DND-41 (cell line): Measurements from ENCODE around the gene SFTPA2.
A peak's percentile ranks its signal among the peaks of the same experiment; 100 is the strongest.
"Not testable (repeated sequence)": the region's sequence is repeated elsewhere in the genome, so short reads cannot be mapped to it uniquely, and the experiment has no call there.

Experiments used
- ATAC-seq: fragments of 200-7000 bp; cut with Tn5 transposase; 3 replicates; pipeline ENCODE4 v1.9.1; 2021; ENCODE audit warnings: low read depth; ENCODE audit not compliant: insufficient read depth
- DNase-seq: peaks from one replicate; pipeline ENCODE4 v3.0.0-alpha.2; 2020
- H2AFZ ChIP-seq: 2 replicates; pipeline ENCODE4 v1.6.0; 2012; ENCODE audit warnings: low read depth, low read length
- H3K27ac ChIP-seq: 2 replicates; pipeline ENCODE4 v1.5.1; 2012; ENCODE audit warnings: low read length, inconsistent platforms
- H3K27me3 ChIP-seq: fragments of 200-600 bp; sonication (generic); 2 replicates; pipeline ENCODE4 v1.6.0; 2012; ENCODE audit warnings: low read length, mild to moderate bottlenecking, inconsistent platforms; ENCODE audit not compliant: insufficient read depth, poor library complexity
- H3K36me3 ChIP-seq: 2 replicates; pipeline ENCODE4 v1.5.1; 2012; ENCODE audit warnings: low read length, inconsistent platforms; ENCODE audit not compliant: insufficient read depth
- H3K4me1 ChIP-seq: 2 replicates; pipeline ENCODE4 v1.5.1; 2012; ENCODE audit warnings: mild to moderate bottlenecking, low read length; ENCODE audit not compliant: insufficient read depth
- H3K4me2 ChIP-seq: 2 replicates; pipeline ENCODE4 v1.6.0; 2012; ENCODE audit warnings: mild to moderate bottlenecking, moderate library complexity, low read length, inconsistent platforms; ENCODE audit not compliant: insufficient read depth
- H3K4me3 ChIP-seq, 2 experiments: fragments of 200-600 bp in 1 of 2; shearing (Covaris generic) in 1 of 2; 2 replicates each; pipeline ENCODE4 v1.5.1; 2012 to 2016; ENCODE audit warnings: inconsistent platforms in 2 of 2, low read length in 2 of 2, mild to moderate bottlenecking in 2 of 2, low read depth in 1 of 2, moderate library complexity in 1 of 2
- H3K79me2 ChIP-seq: 2 replicates; pipeline ENCODE4 v1.6.0; 2012; ENCODE audit warnings: low read length, inconsistent platforms; ENCODE audit not compliant: insufficient read depth
- H3K9ac ChIP-seq: 2 replicates; pipeline ENCODE4 v1.6.0; 2012; ENCODE audit warnings: low read depth, mild to moderate bottlenecking, inconsistent platforms, low read length, moderate library complexity
- H3K9me3 ChIP-seq: 2 replicates; pipeline ENCODE4 v1.5.1; 2012; ENCODE audit warnings: low read length, moderate library complexity, mild to moderate bottlenecking, inconsistent platforms; ENCODE audit not compliant: insufficient read depth, severe bottlenecking
- H4K20me1 ChIP-seq: 2 replicates; pipeline ENCODE4 v1.6.0; 2012; ENCODE audit warnings: low read length; ENCODE audit not compliant: insufficient read depth

Gene SFTPA2

GRCh38 chr10:79525049-79525710 lies 35.0 kb downstream of the SFTPA2 start:
- not testable (repeated sequence) for H3K27ac ChIP-seq, H3K79me2 ChIP-seq, H4K20me1 ChIP-seq, H3K36me3 ChIP-seq, H3K9ac ChIP-seq, H3K4me1 ChIP-seq, H3K27me3 ChIP-seq, H3K9me3 ChIP-seq, ATAC-seq, DNase-seq, H2AFZ ChIP-seq, H3K4me3 ChIP-seq, H3K4me2 ChIP-seq

GRCh38 chr10:79523157-79523853 lies 36.9 kb downstream of the SFTPA2 start:
- not testable (repeated sequence) for H3K36me3 ChIP-seq, H3K4me3 ChIP-seq, H3K27me3 ChIP-seq, H3K4me1 ChIP-seq, H3K79me2 ChIP-seq, ATAC-seq, DNase-seq, H2AFZ ChIP-seq, H3K27ac ChIP-seq, H3K4me2 ChIP-seq, H3K9ac ChIP-seq, H4K20me1 ChIP-seq, H3K9me3 ChIP-seq

GRCh38 chr10:79522464-79522863 lies 37.7 kb downstream of the SFTPA2 start:
- not testable (repeated sequence) for H4K20me1 ChIP-seq, H3K79me2 ChIP-seq, H3K36me3 ChIP-seq

DNA sequence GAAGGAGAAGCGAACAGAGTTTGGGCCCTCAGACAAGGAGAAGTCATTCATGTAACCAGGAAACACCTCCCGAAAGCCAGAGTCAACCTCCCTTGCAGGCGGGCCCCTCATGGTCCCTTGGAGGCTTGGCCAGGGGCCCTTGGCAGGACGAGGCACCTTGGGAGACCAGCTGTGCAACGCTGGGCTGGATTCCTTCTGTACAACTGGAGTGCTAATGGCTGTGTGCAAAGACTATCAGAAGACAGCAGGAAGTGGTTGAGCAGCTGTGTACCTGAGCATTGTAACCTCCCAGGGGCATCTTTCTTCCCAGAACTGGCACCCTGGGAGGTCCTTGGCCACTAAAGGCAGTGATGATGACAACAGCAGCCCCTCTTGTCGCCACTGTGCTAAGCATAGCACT lies 38.5 kb downstream of the SFTPA2 start:
- H3K27ac ChIP-seq, H3K4me1 ChIP-seq: not testable (repeated sequence)

More at GRCh38 chr10:79522464-79522863, 37.7 kb downstream of the SFTPA2 start:
- H3K27me3 ChIP-seq, H3K9ac ChIP-seq, ATAC-seq, H3K4me1 ChIP-seq, H2AFZ ChIP-seq, H3K27ac ChIP-seq, H3K4me2 ChIP-seq, DNase-seq, H3K9me3 ChIP-seq, H3K4me3 ChIP-seq: not testable (repeated sequence)

GRCh38 chr10:79517567-79517966 lies 42.6 kb downstream of the SFTPA2 start:
- H2AFZ ChIP-seq, H3K79me2 ChIP-seq, H3K27ac ChIP-seq, H3K9ac ChIP-seq, H3K4me1 ChIP-seq, DNase-seq, H3K4me2 ChIP-seq, H3K4me3 ChIP-seq, H4K20me1 ChIP-seq, H3K36me3 ChIP-seq, H3K27me3 ChIP-seq, ATAC-seq, H3K9me3 ChIP-seq: not testable (repeated sequence)

More for the DNA sequence above, 38.5 kb downstream of the SFTPA2 start:
- ATAC-seq (peak; percentile 96), DNase-seq (peak; percentile 62)
- H2AFZ ChIP-seq, H4K20me1 ChIP-seq, H3K27me3 ChIP-seq, H3K79me2 ChIP-seq, H3K36me3 ChIP-seq, H3K4me2 ChIP-seq, H3K9ac ChIP-seq, H3K9me3 ChIP-seq, H3K4me3 ChIP-seq: not testable (repeated sequence)

DNA sequence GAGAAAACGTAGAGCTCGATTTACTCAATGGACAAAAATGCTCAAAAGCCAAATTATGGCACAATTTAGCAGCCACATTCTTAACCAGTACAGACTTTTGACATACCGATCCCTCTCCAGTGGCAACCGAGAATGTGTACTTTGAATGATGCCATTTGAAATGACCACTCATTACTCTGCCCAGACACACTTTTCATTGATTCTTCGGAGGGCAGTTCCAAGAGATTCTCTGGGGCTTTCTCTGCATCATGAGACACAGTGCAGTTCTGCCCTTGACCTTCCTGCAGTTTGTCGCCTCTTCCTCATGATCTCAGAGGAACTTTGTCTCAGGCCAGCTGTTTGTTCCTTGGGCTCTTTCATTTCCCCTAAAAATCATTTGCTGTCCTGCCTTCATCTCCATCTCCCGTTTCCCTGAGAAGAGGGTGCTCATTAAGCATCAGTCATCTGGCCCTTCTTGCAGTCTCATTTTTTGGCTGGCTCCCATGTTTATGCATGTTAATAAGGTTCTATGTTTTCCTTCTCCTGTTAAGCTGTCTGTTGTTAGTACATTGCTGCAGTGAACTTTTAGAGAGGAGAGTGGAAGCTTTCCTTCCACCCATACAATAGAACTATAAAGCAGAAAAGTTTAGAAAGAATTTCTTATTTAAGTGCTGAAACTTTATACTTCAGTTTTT lies 43.5 kb downstream of the SFTPA2 start:
- not testable (repeated sequence) for H2AFZ ChIP-seq, ATAC-seq, H3K79me2 ChIP-seq, DNase-seq, H3K4me3 ChIP-seq, H3K9ac ChIP-seq, H3K27ac ChIP-seq, H4K20me1 ChIP-seq, H3K4me2 ChIP-seq, H3K27me3 ChIP-seq, H3K9me3 ChIP-seq, H3K36me3 ChIP-seq, H3K4me1 ChIP-seq

DNA sequence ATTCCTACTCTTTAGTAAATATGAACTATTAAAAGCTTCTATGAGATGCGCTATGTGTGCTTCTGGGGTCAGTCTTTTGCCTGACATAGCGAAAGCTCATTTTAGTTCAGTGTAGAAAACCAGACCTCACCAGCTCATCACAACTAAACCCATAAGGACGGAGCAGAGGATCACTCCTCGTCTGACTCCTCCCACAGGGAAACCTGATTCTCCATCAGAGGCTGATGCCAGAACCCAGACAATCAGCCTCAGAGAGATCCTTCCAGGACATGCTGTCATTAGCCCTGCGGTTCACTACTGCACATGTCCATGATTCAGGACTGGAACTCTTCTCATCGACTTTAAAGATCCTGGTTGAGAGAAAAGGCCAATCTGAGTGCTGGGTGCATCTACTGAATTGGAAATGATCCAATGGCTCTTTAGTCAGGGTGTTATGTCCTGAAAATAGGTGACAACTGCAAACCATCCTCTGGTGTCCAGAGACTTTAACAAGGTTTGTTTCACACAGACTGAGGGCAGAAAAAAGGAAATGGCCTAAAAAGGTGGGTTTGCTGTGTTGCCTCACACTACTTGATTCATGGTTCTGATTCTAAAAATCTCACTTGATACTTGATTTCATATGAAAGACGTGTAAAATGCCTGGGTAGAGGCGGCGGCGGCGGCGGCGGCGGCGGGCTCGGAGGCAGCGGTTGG lies 48.2 kb downstream of the SFTPA2 start, which contains the start of gene EIF5AL1:
EIF5AL1 (plus strand) TSS at position 643 of the 693 bp plus-strand sequence. CDS start 117 bp downstream, outside the sequence.
- not testable (repeated sequence) for H2AFZ ChIP-seq, H3K4me3 ChIP-seq, H4K20me1 ChIP-seq, H3K4me2 ChIP-seq, H3K27ac ChIP-seq, H3K79me2 ChIP-seq, H3K9ac ChIP-seq, H3K27me3 ChIP-seq, H3K4me1 ChIP-seq, H3K9me3 ChIP-seq, DNase-seq, H3K36me3 ChIP-seq, ATAC-seq
